Measurements from ENCODE around the gene MAP4K3. TPM values are rescaled to one million over a fixed set of nuclear protein-coding genes. Genes with fewer than 3 reads are reported as not detected.

MAP4K3 gene
- total RNA-seq, 1 donor from 2014 or later: 48.1 TPM

GRCh38 chr2:39379643-39380524 lies 57.2 kb downstream of the MAP4K3 start:
- H3K4me1 Mint-ChIP-seq (ENCODE audit: low read depth, unreplicated experiment): peaks cover 10% of the 10 kb centered on the region
- no peaks in the 10 kb centered on the region for H3K9me3 Mint-ChIP-seq (ENCODE audit: unreplicated experiment)
- peak; percentile 44 for TF ChIP-seq CTCF (IDR thresholded peaks at IDR 0.05; ENCODE audit: partially characterized antibody, unreplicated experiment)
- no peaks in the 10 kb centered on the region for H3K36me3 Mint-ChIP-seq (ENCODE audit: unreplicated experiment)
- DNase-seq: no peak
- H3K4me3 Mint-ChIP-seq (ENCODE audit: unreplicated experiment): no peak overlapping the region
- H3K27ac Mint-ChIP-seq (ENCODE audit: unreplicated experiment): peak overlapping the region; percentile 11
- peaks cover 2% of the 10 kb centered on the region for H3K27me3 Mint-ChIP-seq (ENCODE audit: unreplicated experiment)

GRCh38 chr2:39378968-39379367 lies 58.1 kb downstream of the MAP4K3 start:
- H3K27ac Mint-ChIP-seq (ENCODE audit: unreplicated experiment): no peak overlapping the region

GRCh38 chr2:39377226-39377939 lies 59.7 kb downstream of the MAP4K3 start:
- Mint-ChIP-seq H3K9me3 (ENCODE audit: unreplicated experiment) (peaks cover 1% of the 10 kb centered on the region), H3K4me3 (ENCODE audit: unreplicated experiment) (no peak overlapping the region), H3K27me3 (ENCODE audit: unreplicated experiment) (no peaks in the 10 kb centered on the region), H3K36me3 (ENCODE audit: unreplicated experiment) (peaks cover 12% of the 10 kb centered on the region), H3K27ac (ENCODE audit: unreplicated experiment) (no peak overlapping the region), H3K4me1 (ENCODE audit: low read depth, unreplicated experiment) (peaks cover 10% of the 10 kb centered on the region)
- no peak for DNase-seq
- no peak for TF ChIP-seq CTCF (IDR thresholded peaks at IDR 0.05; ENCODE audit: partially characterized antibody, unreplicated experiment)

More at GRCh38 chr2:39378968-39379367, 58.1 kb downstream of the MAP4K3 start:
- H3K27me3 Mint-ChIP-seq (ENCODE audit: unreplicated experiment): peaks cover 2% of the 10 kb centered on the region
- no peaks in the 10 kb centered on the region for H3K36me3 Mint-ChIP-seq (ENCODE audit: unreplicated experiment)
- no peak for DNase-seq
- H3K4me1 Mint-ChIP-seq (ENCODE audit: low read depth, unreplicated experiment): peaks cover 10% of the 10 kb centered on the region
- no peaks in the 10 kb centered on the region for H3K9me3 Mint-ChIP-seq (ENCODE audit: unreplicated experiment)
- no peak overlapping the region for H3K4me3 Mint-ChIP-seq (ENCODE audit: unreplicated experiment)
- TF ChIP-seq CTCF (IDR thresholded peaks at IDR 0.05; ENCODE audit: partially characterized antibody, unreplicated experiment): no peak

- H3K4me3 Mint-ChIP-seq (ENCODE audit: unreplicated experiment): no peak overlapping the region
- peaks cover 13% of the 10 kb centered on the region for H3K36me3 Mint-ChIP-seq (ENCODE audit: unreplicated experiment)
- H3K27me3 Mint-ChIP-seq (ENCODE audit: unreplicated experiment): no peaks in the 10 kb centered on the region
- TF ChIP-seq CTCF (IDR thresholded peaks at IDR 0.05; ENCODE audit: partially characterized antibody, unreplicated experiment): no peak
- H3K4me1 Mint-ChIP-seq (ENCODE audit: low read depth, unreplicated experiment): peaks cover 3% of the 10 kb centered on the region
- peaks cover 1% of the 10 kb centered on the region for H3K9me3 Mint-ChIP-seq (ENCODE audit: unreplicated experiment)
- H3K27ac Mint-ChIP-seq (ENCODE audit: unreplicated experiment): no peak overlapping the region
- DNase-seq: no peak
Measured at GRCh38 chr2:39375917-39376316, 61.2 kb downstream of the MAP4K3 start.
